Heart right ventricle (tissue), 16 donors: ENCODE results near the gene SYNM. TPM values are rescaled to one million over a fixed set of nuclear protein-coding genes. Genes with fewer than 3 reads are reported as not detected.
"Not testable (repeated sequence)": the region's sequence is repeated elsewhere in the genome, so short reads cannot be mapped to it uniquely, and the experiment has no call there.

Source experiments
- ATAC-seq, 8 donors: fragments of 200-7000 bp; cut with Tn5 transposase; one replicate each; pipeline ENCODE4 v1.9.1; 2020; ENCODE audit warnings: mild to moderate bottlenecking in 8 of 8, moderate library complexity in 8 of 8, moderate number of reproducible peaks in 1 of 8
- DNase-seq, 2 donors: peaks; one replicate each; pipeline ENCODE4 v3.0.0-alpha.2; 2020
- H3K27ac ChIP-seq, 10 donors: fragments of 200-600 bp; sonication (generic) in 2 of 10; one replicate each; pipeline versions ENCODE4 v1.5.0 to v1.8.0; 2020 to 2022; ENCODE audit warnings: mild to moderate bottlenecking in 3 of 10
- H3K27me3 ChIP-seq, 7 donors: fragments of 200-600 bp; one replicate each; pipeline ENCODE4 v1.8.0; 2021 to 2022; ENCODE audit warnings: mild to moderate bottlenecking in 2 of 7
- H3K36me3 ChIP-seq, 9 donors: fragments of 200-600 bp; sonication (generic) in 1 of 9; one replicate each; pipeline versions ENCODE4 v1.5.0 to v1.8.0; 2020 to 2022; ENCODE audit warnings: mild to moderate bottlenecking in 2 of 9
- H3K4me1 ChIP-seq, 9 donors: fragments of 200-600 bp; sonication (generic) in 1 of 9; one replicate each; pipeline versions ENCODE4 v1.5.0 to v1.8.0; 2020 to 2022; ENCODE audit warnings: mild to moderate bottlenecking in 4 of 9
- H3K4me3 ChIP-seq, 10 donors: fragments of 200-600 bp; sonication (generic) in 2 of 10; one replicate each; pipeline versions ENCODE4 v1.5.0 to v1.8.0; 2020 to 2022; ENCODE audit warnings: mild to moderate bottlenecking in 7 of 10, moderate library complexity in 2 of 10
- H3K9me3 ChIP-seq, 11 donors: fragments of 200-600 bp in 10 of 11; sonication (generic) in 2 of 11; one replicate each; pipeline versions ENCODE4 v1.5.0 to v1.8.0; 2013 to 2022; ENCODE audit warnings: mild to moderate bottlenecking in 2 of 11, control low read depth in 1 of 11, moderate library complexity in 1 of 11
- CTCF ChIP-seq, 9 donors: fragments of 200-600 bp; sonication (generic) in 2 of 9; IDR thresholded peaks; one replicate each; pipeline versions ENCODE4 v1.5.0 to v1.8.0; 2021 to 2022; ENCODE audit warnings: antibody characterized with exemption in 9 of 9, mild to moderate bottlenecking in 5 of 9, moderate library complexity in 1 of 9
- WGBS, 2 donors: extraction: QIAGEN DNeasy Blood & Tissue Kit; methylation state at CpG; one replicate each; pipeline ENCODE4 v1.1.7; 2013; ENCODE audit warnings: inconsistent platforms in 1 of 2; 5-methylcytosine and 5-hydroxymethylcytosine counted together
- intact Hi-C, 10 donors: fragments of 100-400 bp; cut with DNase I; formaldehyde crosslinking; loops; one replicate each; pipeline versions ENCODE4 v1.11.1 to v1.14.2; 2022
- polyA plus RNA-seq, 2 donors: library from polyadenylated mRNA; stranded (reverse); fragments of 200-250 nt; gene quantifications; one replicate each; pipeline ENCODE4 v1.2.3, GENCODE V29; 2013
- total RNA-seq, 10 donors: library from RNA; stranded (reverse); fragmentation: NEBNext Ultra II Directional in 3 of 10; extraction: Animal tissue kit (Norgen Biotek cat#: 25700) in 3 of 10; gene quantifications; one replicate each; pipeline versions ENCODE4 v1.2.1 to v1.2.4, GENCODE V29; 2021 to 2023
- donor health status: Arrhythmogenic right ventricular cardiomyopathy.
- donor health status: ischemic (EF 13 %, LVEDD 7.1; RV severe dilation, severe dysfunction).
- donor health status: healthy with polysubstance abuse.
- donor health status: DM: no; HTN: yes; CAD: no.
- donor health status: DM: no; HTN: no; CAD: no.
- donor health status: ischemic (EF 25% LVEDD 6.9; RV normal size, moderate dysfunction).
- donor health status: ischemic (EF 25% LVEDD 5.7; RV mildly dilated, moderate dysfunction).
- donor health status: healthy.
- donor health status: DM: yes; HTN: yes; CAD: no.
- donor health status: Ischemic cardiomyopathy.
- donor health status: ischemic (EF 35%, LVEDD 5.7; RV mildly dilated, moderate dysfunction).
- donor health status: nonischemic (EF 11% LVEDD 7.7; RV severe dilation, severe dysfunction).
- donor health status: DM: yes; HTN: yes; CAD: no.
- donor health status: PGD.
- donor health status: ischemic (EF 29% LVEDD 5.4; RV normal size, mild dysfunction).
- donor health status: nonischemic (EF 23%, LVEDD 6.1; RV moderate dilation, normal function).

SYNM gene
- total and polyA plus RNA-seq, 12 donors, result 59.4 to 456 (median 350) TPM

GRCh38 chr15:99057697-99058420, 47.0 kb upstream of the SYNM start:
- Histone ChIP-seq H3K4me3 (peak overlapping the region in 5 of 10 donors; percentile 36 to 65 (median 58)), H3K4me1 (peaks cover 5 to 42% (median 19%) of the 10 kb centered on the region in 9 donors), H3K27ac (peak overlapping the region; percentile 24 to 91 (median 78)), H3K27me3 (peaks cover 0 to 35% (median 0%) of the 10 kb centered on the region in 7 donors), H3K36me3 (no peaks in the 10 kb centered on the region), H3K9me3 (no peaks in the 10 kb centered on the region)
- DNase-seq, result peak; percentile 30 to 73
- TF ChIP-seq CTCF (IDR thresholded peaks at IDR 0.05), result no peak
- 60% methylated on average over 20 of the region's 20 CpGs for WGBS, 2 donors
- peak; percentile 10 to 80 (median 64) for ATAC-seq
- intact Hi-C loops, result loop anchor here in 7 of 10 donors (2.0 to 10.0 kb wide), 13 partner anchors 103 to 413 kb away; partner anchors contain the start of gene IGF1R (in 4 of the 7)

GRCh38 chr15:99058421-99058870, 46.4 kb upstream of the SYNM start:
- peak overlapping the region in 9 of 10 donors; percentile 24 to 91 (median 83) for H3K27ac ChIP-seq
- ATAC-seq, result peak in 7 of 8 donors; percentile 5 to 28 (median 8)

GRCh38 chr15:99059010-99059981, 45.6 kb upstream of the SYNM start:
- Histone ChIP-seq H3K27ac (peak overlapping the region; percentile 43 to 91 (median 80)), H3K4me1 (peaks cover 5 to 30% (median 19%) of the 10 kb centered on the region in 9 donors), H3K27me3 (peaks cover 0 to 35% (median 0%) of the 10 kb centered on the region in 7 donors), H3K9me3 (no peaks in the 10 kb centered on the region), H3K36me3 (no peaks in the 10 kb centered on the region), H3K4me3 (peak overlapping the region; percentile 30 to 65 (median 58))
- peak; percentile 62 to 84 (median 81) for TF ChIP-seq CTCF (IDR thresholded peaks at IDR 0.05)
- DNase-seq (peak; percentile 75 to 85), ATAC-seq (peak; percentile 74 to 96 (median 87))
- 7 to 11% methylated on average over 54 to 85 of the region's 86 CpGs for WGBS, 2 donors
- intact Hi-C loops, result loop anchor here in 7 of 10 donors (2.0 to 10.0 kb wide), 13 partner anchors 104 to 414 kb away; partner anchors contain the start of gene IGF1R (in 4 of the 7)

More at GRCh38 chr15:99058421-99058870, 46.4 kb upstream of the SYNM start:
- WGBS, 2 donors, result 47 to 55% methylated on average over 27 of the region's 27 CpGs
- intact Hi-C loops, result loop anchor here in 7 of 10 donors (2.0 to 10.0 kb wide), 13 partner anchors 104 to 414 kb away; partner anchors contain the start of gene IGF1R (in 4 of the 7)
- no peak for DNase-seq
- Histone ChIP-seq H3K4me3 (peak overlapping the region in 8 of 10 donors; percentile 10 to 65 (median 55)), H3K9me3 (no peaks in the 10 kb centered on the region), H3K4me1 (peaks cover 5 to 36% (median 20%) of the 10 kb centered on the region in 9 donors), H3K36me3 (no peaks in the 10 kb centered on the region), H3K27me3 (peaks cover 0 to 35% (median 0%) of the 10 kb centered on the region in 7 donors)
- TF ChIP-seq CTCF (IDR thresholded peaks at IDR 0.05), result no peak

- not testable (repeated sequence) for H3K27ac ChIP-seq, H3K4me3 ChIP-seq, ATAC-seq, H3K9me3 ChIP-seq, H3K36me3 ChIP-seq, DNase-seq
- H3K4me1 ChIP-seq, result peaks cover 5 to 30% (median 19%) of the 10 kb centered on the region in 9 donors
- intact Hi-C loops, result loop anchor here in 5 of 10 donors (5.0 to 10.0 kb wide), 6 partner anchors 273 to 543 kb away; partner anchors contain the start of gene IGF1R (in 2 of the 5)
- H3K27me3 ChIP-seq, result peaks cover 0 to 35% (median 0%) of the 10 kb centered on the region in 7 donors
- 97% methylated on average over 18 of the region's 18 CpGs for WGBS, 2 donors
Observed at GRCh38 chr15:99060186-99060585, 44.7 kb upstream of the SYNM start.
